HEK293 (cell line): ENCODE results near the gene ELP6.

ENCODE experiments used
- ZNF221 ChIP-seq: fragments of 450-650 bp; formaldehyde crosslinking; IDR thresholded peaks from 2 replicates; pipeline ENCODE4 v1.5.1; 2017; ENCODE audit warnings: missing biosample characterization, missing genetic modification characterization, borderline replicate concordance
- ZNF248 ChIP-seq: fragments of 450-650 bp; formaldehyde crosslinking; IDR thresholded peaks from 2 replicates; pipeline ENCODE4 v1.5.1; 2017; ENCODE audit warnings: missing biosample characterization, missing genetic modification characterization
- ZNF274 ChIP-seq, 2 experiments: fragments of 200-500 bp in 1 of 2; fragments of 450-650 bp in 1 of 2; sonication (Bioruptor generic) in 1 of 2; formaldehyde crosslinking in 1 of 2; IDR thresholded peaks; 2 replicates each; pipeline versions ENCODE4 v1.5.1 to v1.6.1; 2014 to 2016; ENCODE audit warnings: borderline replicate concordance in 1 of 2, inconsistent platforms in 1 of 2, low read length in 1 of 2, missing biosample characterization in 1 of 2, missing genetic modification characterization in 1 of 2
- ZNF391 ChIP-seq: fragments of 450-650 bp; formaldehyde crosslinking; IDR thresholded peaks from 2 replicates; pipeline ENCODE4 v1.5.1; 2016; ENCODE audit warnings: low read depth, missing biosample characterization, missing genetic modification characterization, borderline replicate concordance
- ZNF423 ChIP-seq: fragments of 450-650 bp; formaldehyde crosslinking; IDR thresholded peaks from 2 replicates; pipeline ENCODE4 v1.5.1; 2016; ENCODE audit warnings: missing biosample characterization, missing genetic modification characterization
- ZNF660 ChIP-seq: fragments of 450-650 bp; IDR thresholded peaks from 2 replicates; pipeline ENCODE4 v1.5.1; 2018; ENCODE audit warnings: missing biosample characterization, mild to moderate bottlenecking, missing genetic modification characterization
- ZNF777 ChIP-seq: fragments of 450-650 bp; formaldehyde crosslinking; IDR thresholded peaks from 2 replicates; pipeline ENCODE4 v1.5.1; 2017; ENCODE audit warnings: missing biosample characterization, missing genetic modification characterization, borderline replicate concordance
- TF ChIP-seq, protein P1 (sequence below): fragments of 450-650 bp; formaldehyde crosslinking; IDR thresholded peaks from 2 replicates; pipeline ENCODE4 v1.5.1; 2016; ENCODE audit warnings: missing biosample characterization, missing genetic modification characterization
- TF ChIP-seq, protein P2 (sequence below): sonication (generic); formaldehyde crosslinking; IDR thresholded peaks from 2 replicates; pipeline ENCODE4 v1.8.1; 2022; ENCODE audit warnings: mild to moderate bottlenecking, moderate library complexity, missing genetic modification reagents
- TF ChIP-seq, protein P3 (sequence below): fragments of 450-650 bp; formaldehyde crosslinking; IDR thresholded peaks from 2 replicates; pipeline ENCODE4 v1.5.1; 2016; ENCODE audit warnings: missing biosample characterization, missing genetic modification characterization

DNA sequence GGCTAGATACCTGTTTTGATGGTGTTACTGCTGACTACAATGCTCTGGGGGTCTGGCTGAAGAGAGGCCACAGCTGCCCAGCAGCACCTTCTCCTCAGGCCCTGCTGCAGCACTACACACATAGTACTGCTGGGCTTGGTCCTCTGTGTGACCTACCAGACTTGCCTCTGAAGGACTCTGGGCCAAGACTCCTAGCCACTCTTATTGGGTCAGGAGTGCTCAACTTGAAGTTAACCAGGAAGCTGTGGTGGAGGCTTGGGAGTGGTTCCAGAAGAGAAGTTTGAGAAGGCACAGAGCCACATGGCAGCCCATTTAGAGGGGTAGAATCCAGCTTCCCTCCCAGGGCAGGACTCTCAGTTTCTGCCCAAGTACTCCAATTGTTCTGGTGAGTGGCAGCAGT is 16.6 kb downstream of the ELP6 start:
- TF ChIP-seq, protein P1, sequence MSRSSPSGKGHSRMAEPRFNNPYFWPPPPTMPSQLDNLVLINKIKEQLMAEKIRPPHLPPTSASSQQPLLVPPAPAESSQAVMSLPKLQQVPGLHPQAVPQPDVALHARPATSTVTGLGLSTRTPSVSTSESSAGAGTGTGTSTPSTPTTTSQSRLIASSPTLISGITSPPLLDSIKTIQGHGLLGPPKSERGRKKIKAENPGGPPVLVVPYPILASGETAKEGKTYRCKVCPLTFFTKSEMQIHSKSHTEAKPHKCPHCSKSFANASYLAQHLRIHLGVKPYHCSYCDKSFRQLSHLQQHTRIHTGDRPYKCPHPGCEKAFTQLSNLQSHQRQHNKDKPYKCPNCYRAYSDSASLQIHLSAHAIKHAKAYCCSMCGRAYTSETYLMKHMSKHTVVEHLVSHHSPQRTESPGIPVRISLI (tag by site-specific recombination), result no peak
- no peak for TF ChIP-seq ZNF248 (tag by site-specific recombination)
- TF ChIP-seq ZNF274 (IDR thresholded peaks at IDR 0.05; ENCODE audit: low read length), result no peak
- TF ChIP-seq ZNF274 (tag by site-specific recombination; IDR thresholded peaks at IDR 0.05; ENCODE audit: borderline replicate concordance), result no peak
- TF ChIP-seq, protein P2, sequence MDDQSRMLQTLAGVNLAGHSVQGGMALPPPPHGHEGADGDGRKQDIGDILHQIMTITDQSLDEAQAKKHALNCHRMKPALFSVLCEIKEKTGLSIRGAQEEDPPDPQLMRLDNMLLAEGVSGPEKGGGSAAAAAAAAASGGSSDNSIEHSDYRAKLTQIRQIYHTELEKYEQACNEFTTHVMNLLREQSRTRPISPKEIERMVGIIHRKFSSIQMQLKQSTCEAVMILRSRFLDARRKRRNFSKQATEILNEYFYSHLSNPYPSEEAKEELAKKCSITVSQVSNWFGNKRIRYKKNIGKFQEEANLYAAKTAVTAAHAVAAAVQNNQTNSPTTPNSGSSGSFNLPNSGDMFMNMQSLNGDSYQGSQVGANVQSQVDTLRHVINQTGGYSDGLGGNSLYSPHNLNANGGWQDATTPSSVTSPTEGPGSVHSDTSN, result no peak
- no peak for TF ChIP-seq ZNF221 (tag by site-specific recombination)
- no peak for TF ChIP-seq ZNF777
- TF ChIP-seq ZNF660, result no peak
- no peak for TF ChIP-seq ZNF423
- TF ChIP-seq, protein P3, sequence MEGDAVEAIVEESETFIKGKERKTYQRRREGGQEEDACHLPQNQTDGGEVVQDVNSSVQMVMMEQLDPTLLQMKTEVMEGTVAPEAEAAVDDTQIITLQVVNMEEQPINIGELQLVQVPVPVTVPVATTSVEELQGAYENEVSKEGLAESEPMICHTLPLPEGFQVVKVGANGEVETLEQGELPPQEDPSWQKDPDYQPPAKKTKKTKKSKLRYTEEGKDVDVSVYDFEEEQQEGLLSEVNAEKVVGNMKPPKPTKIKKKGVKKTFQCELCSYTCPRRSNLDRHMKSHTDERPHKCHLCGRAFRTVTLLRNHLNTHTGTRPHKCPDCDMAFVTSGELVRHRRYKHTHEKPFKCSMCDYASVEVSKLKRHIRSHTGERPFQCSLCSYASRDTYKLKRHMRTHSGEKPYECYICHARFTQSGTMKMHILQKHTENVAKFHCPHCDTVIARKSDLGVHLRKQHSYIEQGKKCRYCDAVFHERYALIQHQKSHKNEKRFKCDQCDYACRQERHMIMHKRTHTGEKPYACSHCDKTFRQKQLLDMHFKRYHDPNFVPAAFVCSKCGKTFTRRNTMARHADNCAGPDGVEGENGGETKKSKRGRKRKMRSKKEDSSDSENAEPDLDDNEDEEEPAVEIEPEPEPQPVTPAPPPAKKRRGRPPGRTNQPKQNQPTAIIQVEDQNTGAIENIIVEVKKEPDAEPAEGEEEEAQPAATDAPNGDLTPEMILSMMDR (tag by site-specific recombination), result no peak
- TF ChIP-seq ZNF391 (tag by site-specific recombination), result no peak
